SH-SY5Y (cell line): Measurements from ENCODE around the gene PRKD1.

Experiments
- GATA2 ChIP-seq: IDR thresholded peaks from 2 replicates; pipeline ENCODE4 v1.6.1; 2011; ENCODE audit warnings: mild to moderate bottlenecking, low read depth, low read length
- GATA3 ChIP-seq: IDR thresholded peaks from 2 replicates; pipeline ENCODE4 v1.6.1; 2011; ENCODE audit warnings: low read depth, mild to moderate bottlenecking, low read length, moderate library complexity

- TF ChIP-seq GATA2 (no peak), GATA3 (no peak)
Observed at GRCh38 chr14:29783556-29783955, 144.1 kb downstream of the PRKD1 start.
